Activated naive CD4-positive, alpha-beta T cell (primary cell): ENCODE measurements around the gene RPS27L.
"Not testable (repeated sequence)": the region's sequence is repeated elsewhere in the genome, so short reads cannot be mapped to it uniquely, and the experiment has no call there.

Experiments
- DNase-seq, 4 experiments: peaks; one replicate each; lab custom pipeline; 2025; lab: John Stamatoyannopoulos, UW

RPS27L gene

DNA sequence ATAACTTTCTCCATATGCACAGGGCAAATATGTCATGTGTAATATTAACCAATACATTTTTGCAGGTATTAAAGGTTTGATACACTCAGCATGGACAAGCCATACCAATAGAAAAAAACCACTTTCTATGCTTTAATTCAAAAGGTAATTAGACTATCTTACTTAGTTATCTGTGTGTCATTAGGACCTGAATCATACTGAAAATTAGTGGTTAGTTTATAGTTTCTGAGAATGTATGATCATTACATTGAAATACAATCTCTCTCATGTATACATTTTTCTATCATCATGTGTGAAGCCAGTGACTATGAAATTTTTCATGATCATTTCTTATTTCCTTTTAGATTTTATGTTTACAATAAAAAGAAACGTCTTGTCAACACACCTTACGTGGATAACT lies 16.3 kb downstream of the RPS27L start:
- DNase-seq = no peak

DNA sequence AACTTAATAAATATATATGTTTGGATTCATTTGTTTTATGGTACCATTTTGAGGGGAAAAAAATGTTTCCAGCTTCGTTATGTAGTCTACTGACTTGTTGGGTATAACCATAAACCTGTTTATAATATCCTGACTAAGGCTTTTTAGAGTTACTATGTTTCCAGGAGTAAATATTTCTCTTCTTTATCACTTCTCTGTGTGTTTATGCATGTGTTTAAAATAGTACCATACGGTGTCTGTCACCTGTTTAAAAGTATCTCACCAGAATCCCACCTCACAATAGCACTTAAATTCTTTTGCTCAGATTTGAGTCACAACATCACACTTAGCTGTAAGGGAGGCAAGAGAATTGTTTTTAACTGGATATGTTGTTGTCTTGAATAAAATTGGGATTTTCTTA lies 20.5 kb downstream of the RPS27L start:
- no peak for DNase-seq

DNA sequence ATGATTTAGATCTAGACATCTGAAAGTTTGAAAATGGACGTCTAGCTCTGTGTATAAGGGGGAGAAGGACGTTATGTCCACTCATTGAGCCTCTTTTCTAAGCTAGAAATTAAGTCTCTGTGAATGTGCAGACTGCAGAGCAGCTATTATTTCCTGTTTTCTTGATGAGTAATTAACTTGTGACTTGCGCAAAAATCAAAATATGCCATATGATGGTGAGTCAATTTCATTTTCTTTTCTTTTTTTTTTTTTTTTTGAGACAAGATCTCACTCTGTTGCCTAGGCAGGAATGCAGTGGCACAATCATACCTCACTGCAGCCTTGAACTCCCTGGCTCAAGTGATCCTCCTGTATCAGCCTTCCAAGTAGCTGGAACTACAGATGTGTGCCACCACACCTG lies 21.5 kb downstream of the RPS27L start:
- no peak for DNase-seq

DNA sequence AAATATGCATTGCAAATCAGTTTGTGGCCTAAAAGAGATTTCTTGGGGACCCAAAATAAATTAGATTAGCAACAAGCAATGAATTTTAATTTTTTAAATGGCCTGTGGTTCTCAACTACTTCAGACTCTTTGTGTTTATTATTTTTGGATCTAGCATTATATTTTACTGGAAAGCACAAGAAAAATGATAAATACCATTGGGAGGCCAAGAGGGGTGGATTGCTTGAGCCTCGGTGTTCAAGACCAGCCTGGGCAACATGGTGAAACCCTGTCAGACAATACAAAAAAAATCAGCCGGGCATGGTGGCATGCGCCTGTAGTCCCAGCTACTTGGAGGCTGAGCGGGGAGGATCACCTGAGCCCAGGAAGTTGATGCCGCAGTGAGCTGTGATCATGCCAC lies 22.0 kb downstream of the RPS27L start:
- no peak for DNase-seq

DNA sequence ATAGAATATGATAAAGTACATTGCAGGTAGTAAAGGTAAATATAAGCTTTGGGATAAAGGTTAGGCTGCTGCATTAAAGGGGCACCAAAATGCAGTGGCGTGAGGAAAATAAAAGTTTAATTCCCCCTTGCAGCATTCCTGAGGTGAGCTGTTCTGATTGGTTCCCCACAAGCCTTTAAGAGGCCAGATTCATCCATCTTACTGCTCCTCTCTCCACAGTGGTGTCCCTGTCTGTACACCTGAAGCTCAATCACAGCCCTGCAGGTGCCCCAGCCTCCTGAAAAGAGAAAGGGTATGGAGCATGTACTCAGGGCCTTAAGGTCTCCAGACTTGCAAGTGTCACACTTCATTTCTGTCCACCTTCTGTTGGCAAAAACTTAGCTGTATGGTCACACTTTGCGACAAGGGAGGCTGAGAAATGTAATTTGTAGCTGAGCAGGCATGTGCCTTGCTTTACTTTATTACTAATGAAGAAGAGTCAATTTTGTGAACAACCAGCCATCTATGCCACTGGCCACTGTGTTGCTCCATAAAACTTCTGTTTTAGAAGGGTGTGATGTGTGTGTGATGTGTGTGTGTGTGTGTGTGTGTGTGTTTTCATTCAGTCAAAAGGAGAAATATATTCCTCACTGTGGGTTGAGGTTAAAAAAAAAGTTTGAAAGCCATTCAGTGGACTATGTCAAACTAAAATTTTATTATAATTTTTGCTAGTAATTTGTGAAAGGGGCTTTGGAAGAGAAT lies 22.9 kb downstream of the RPS27L start:
- DNase-seq = no peak

DNA sequence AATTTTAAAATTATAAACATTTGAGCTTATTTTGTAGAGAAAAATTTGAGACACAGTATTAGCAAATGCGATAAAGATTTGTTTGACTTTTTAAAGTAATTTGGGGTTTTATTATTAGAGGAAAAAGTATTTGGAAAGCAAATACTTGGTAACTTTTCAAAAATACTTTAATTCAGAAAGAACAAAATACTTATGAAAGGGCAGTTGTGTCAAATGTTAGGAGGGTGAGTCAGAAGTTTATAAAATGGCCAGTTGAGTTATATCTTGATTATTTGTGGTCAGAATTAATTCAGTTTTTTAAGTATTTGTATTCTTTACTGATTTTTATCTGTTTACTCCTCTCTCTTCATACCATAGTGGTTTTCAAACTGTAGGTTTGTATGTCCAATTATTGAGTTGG lies 23.5 kb downstream of the RPS27L start:
- no peak for DNase-seq

DNA sequence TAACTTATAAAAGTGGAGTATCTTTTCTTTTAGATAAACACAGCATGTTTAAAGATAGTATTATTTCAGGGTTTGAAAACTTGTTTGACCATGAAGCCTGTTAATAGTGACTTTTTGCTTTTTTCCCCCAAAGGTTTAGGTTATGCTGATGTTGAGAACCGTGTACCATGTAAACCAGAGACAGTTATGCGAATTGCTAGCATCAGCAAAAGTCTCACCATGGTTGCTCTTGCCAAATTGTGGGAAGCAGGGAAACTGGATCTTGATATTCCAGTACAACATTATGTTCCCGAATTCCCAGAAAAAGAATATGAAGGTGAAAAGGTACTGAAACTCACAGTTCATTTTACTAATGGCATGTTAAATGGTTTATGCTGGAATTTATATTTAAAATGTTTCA lies 30.6 kb downstream of the RPS27L start:
- no peak for DNase-seq

DNA sequence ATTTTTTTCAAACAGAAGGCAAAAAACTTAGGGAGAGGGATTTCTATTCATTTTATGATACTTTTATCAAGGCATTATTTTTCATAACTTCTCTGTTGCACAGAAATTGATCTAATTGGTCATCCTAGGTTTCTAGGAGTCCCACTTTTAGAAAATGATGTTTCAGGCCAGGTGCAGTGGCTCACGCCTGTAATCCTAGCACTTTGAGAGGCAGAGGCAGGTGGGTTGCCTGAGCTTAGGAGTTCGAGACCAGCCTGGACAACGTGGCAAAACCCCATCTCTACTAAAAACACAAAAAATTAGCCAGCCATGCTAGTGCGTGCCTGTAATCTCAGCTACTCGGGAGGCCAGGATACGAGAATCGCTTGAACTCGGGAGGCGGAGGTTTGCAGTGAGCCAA lies 32.8 kb downstream of the RPS27L start:
- DNase-seq = no peak

DNA sequence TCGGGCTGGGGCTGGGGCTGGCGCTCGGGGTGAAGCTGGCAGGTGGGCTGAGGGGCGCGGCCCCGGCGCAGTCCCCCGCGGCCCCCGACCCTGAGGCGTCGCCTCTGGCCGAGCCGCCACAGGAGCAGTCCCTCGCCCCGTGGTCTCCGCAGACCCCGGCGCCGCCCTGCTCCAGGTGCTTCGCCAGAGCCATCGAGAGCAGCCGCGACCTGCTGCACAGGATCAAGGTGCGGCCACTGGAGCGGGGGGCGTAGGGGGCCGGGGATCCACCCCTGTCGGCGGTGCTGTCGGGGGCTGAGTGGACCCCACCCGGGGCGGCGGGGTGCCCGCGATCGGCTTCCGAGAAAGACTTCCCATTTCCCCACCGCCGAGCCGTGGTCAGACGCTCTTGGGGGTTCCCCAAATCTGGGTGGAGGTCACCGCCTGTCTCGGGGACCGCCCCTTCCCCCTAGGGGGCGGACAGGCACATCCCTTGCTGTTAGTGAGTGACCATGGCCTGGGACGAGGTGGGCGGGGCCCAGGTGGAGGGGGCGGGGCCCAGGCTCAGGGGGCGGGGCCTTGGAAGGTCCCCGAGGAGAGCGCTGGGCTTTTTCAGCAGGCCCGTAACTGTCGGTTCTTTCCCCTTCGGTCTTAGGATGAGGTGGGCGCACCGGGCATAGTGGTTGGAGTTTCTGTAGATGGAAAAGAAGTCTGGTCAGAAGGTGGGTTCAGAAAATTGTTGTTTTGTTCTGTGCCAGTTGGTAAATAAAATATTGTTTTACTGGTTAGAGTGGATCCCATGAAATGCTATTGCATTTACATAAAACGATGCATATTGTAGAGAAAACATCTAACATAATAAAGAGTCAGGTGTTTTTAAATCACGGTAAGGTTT lies 35.0 kb downstream of the RPS27L start:
- DNase-seq = peak; percentile 22 to 67 (median 52)

DNA sequence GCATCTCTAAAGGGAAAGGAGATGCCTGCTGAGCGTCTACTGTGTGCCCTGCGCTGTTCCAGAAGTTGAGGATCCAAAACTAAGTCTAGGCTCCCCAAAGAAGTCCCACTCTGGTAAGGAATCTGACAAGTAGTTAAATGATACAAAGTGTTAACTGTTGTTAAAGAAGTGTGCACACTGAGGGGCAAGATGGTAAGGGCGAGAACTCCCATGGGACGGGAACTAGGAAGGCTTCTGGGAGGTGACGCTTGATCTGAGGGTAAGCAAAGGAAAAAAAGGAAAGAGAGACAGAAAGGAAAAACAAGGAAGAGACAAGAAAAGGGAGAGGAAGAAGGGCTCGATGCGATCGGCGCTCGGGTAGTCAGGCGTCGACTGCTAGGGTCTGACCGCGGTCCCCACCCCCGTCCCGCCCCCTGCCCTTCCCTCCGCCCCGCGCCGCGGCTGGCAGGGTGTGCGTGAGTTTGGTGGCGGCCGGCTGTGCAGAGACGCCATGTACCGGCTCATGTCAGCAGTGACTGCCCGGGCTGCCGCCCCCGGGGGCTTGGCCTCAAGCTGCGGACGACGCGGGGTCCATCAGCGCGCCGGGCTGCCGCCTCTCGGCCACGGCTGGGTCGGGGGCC lies 35.8 kb downstream of the RPS27L start, which contains the start of gene LACTB:
TSS of gene LACTB (plus strand) at position 480 of the 620 bp plus-strand sequence. CDS start at position 491, 11 bp downstream.
- DNase-seq = peak; percentile 41 to 81 (median 65)

DNA sequence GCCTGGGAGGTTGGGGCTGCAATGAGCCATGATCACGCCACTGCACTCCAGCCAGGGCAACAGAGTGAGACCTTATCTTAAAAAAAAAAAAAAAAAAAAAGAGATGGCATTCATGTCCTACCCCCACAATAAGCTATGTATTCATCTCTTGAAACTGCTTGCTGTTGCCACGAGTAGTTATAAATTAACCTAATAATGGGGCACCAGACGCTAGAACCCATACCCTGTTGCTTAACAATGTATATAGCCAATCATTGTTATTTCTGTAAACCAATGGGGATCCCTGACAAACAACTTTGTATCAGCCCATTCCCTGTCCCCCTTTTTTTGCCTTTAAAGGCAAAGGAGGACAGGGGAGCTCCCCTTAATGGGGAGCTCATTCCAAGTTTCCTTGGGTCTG lies 38.4 kb downstream of the RPS27L start:
- DNase-seq = no peak

DNA sequence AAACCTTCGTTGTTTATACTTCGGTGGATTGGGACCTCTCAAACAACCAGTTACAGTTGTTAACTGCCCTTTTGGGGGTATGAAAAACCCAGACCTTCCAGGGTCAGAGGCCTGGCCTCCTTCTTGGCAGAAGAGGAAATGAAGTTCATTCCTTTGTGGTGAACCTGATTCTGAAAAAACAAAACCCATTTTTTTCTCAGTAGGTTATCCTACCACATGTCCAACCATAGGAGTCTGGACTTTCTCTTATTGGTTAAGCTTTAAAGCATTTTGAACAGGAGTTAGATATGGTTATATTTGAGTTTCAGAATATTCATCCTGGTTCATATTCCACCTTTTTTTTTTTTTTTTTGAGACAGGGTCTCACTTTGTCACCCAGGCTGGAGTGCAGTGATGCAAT lies 42.8 kb downstream of the RPS27L start:
- DNase-seq = no peak

DNA sequence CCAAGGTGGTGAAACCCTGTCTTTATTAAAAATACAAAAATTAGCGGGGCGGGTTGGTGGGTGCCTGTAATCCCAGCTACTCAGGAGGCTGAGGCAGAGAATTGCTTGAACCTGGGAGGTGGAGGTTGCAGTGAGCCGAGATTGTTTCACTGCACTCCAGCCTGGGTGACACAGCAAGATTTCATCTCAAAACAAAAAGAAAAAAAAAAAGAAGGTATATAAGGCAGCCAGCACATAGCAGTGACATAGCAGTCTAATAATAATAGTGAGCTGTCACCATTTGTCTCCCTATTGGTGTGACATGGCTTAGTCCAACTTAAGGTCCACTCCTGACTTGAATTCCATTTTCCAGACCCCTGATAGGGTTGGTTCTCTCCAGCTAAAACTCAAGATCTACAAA lies 44.4 kb downstream of the RPS27L start:
- DNase-seq = no peak

DNA sequence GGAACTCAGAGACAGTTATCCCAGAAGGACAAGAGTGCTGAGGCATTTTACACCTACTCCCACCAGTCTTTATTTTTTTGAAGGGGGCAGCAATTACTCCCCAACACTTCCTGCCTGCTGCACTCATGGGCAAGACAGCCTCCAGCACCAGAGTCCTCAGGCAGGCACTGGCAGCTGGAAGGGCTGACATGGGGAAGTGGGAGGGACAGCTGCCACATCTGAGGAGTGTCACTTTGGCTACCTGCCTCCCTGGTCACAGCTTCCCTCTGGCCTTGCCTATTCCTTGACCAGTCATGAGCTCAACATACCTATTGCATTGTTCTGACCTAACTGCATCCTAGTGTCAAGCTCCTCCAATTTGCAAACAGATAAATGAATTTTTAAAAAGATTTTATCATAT lies 45.8 kb downstream of the RPS27L start:
- DNase-seq = no peak

DNA sequence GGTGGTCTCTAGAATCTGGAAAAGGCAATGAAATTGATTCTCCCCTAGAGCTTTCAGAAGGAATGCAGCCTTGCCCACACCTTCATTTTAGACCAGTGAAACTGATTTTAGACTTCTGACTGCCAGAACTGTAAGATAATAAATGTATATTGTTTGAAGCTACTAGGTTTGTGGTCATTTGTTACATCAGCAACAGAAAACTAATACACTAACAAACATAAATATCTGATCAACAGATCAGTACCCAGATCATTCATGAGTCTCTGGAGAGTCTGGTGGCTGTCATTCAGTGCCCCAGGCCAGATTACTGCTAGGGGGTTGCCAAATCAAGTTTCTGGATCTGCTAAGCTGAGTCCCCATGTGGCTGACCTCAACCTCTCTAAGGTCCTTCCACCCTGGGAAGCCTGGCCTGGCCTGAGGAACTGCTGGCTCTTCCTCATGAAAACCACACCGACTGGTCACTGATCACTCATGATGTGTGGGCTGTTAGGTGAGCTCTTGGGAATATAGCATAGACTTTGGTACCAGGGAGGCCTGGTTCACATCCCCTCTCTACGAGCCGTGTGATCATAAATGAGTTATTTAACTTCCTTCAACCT lies 46.8 kb downstream of the RPS27L start:
- DNase-seq = no peak

DNA sequence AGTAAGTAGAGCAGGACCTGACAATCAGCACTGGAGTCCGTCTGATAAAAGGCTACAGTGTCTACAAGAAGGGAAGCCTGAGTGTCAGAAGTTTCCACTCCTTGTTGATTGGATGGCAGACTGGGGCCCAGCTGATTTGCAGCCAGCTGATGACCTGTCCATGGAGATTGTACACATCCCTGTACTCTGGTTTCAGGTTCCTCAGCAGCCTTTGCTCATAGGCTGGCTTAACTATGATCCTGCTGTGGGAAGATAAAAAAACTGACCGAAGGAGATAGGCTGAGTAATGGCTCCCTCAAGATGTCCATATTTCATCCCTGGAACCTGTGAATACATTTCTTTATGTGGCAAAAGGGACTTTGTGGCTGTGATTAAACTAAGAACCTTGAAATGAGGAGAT lies 47.4 kb downstream of the RPS27L start:
- no peak for DNase-seq

DNA sequence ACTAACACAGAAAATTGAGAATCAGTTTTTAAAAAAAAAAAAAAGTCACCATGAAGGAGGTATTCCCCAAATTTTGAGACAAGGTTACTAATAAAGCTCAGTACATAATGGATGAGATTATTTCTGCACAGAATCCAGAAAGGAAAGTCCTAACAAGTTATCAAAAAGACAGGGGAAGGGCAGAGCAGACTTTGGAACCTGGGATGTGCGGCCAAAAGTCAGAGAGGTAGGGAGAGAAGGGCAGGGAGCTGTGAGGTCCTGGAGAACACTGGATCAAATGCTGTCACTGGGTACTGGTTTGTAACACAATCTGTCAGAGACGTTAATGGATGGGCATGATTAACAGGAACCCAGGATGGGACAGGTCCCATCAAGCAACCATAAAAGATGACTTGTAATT lies 47.8 kb downstream of the RPS27L start:
- DNase-seq = no peak

DNA sequence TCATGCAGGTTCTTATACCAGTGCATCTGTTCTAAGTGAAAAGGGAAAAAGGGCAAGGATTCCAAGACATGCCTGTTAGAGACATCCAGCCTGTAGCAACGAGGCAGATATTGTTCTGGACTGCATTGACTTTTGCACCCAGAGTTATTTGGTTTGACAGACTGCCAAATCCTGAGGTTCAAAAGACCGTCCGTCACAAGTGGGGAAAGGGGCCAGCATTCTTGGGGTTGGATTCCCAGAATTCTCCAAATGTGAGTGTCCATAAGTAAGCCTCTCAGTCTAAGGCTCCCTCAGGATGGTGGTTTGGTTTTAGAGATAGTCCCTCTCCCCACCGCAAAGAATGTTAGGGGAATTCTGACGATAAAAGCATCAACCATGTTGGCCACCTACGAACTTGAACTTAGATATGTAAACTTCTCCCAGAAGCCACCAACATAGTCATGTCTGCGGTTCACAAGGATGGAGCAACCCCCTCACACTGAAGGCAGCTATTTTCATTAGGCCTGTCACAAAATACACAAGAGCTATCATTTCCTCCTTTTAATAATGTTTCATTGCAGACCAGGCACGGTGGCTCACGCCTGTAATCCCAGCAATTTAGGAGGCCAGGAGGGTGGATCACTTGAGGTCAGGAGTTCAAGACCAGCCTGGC lies 49.3 kb downstream of the RPS27L start:
- no peak for DNase-seq

DNA sequence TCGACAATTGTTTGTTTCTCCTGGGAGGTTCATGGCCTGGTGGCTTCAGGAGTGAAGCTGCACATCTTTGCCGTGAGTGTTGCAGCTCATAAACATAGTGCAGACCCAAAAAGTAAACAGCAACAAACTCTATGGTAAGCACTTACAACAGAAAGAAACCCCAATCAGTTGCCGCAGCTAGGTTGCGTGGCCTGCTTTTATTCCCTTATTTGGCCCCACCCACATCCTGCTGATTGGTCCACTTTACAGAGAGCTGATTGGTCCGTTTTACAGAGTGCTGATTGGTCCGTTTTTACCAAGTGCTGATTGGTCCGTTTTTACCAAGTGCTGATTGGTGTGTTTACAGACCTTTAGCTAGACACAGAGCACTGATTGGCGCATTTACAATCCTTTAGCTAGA lies 51.9 kb downstream of the RPS27L start:
- DNase-seq = not testable (repeated sequence)

DNA sequence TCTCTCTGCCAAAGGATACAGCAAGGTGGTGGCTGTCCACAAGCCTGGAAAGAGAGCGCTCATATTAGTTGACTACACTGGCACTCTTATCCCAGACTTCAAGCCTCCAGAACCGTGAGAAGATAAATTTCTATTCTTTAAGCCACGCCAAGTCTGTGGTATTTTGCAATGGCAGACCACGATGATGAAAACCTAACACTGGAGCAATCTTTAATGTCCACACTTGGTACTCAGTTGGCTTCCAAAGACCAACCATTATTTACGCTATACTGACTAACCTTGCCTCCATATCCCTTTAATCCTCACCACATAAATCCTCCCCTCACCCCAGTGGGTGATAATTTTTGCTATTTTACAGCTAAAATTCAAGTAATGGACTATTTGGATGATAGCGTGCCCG lies 52.5 kb downstream of the RPS27L start:
- DNase-seq = no peak

DNA sequence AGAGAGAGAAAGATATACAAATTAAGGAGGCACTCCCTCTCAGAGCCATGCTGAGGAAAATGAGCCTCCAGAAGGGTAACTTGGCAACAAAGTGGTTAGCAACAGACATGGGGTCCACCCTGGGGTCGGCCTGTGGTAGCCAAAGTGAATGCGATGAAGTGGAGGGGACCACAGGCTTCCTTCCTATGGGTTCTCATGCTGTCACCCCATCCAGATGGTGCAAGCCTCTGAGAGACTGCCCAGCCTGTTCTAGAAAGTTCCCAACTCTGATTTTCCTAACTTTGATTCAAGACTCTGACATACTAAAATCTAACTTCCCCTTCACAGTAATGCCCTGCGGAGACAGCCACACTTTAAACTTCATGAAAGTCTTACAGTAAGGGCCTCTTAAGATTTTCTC lies 53.9 kb downstream of the RPS27L start:
- DNase-seq = no peak

DNA sequence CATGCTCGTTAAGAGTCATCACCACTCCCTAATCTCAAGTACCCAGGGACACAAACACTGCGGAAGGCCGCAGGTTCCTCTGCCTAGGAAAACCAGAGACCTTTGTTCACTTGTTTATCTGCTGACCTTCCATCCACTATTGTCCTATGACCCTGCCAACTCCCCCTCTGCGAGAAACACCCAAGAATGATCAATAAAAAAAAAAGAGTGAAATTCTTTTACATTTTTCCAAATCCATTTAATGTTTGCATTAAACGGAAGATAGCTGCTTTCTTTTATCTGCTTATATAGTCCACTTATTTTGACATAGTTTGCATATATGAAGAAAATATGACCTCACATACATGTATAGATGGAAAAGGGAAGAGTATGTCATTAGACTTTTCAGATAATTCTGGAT lies 57.7 kb downstream of the RPS27L start:
- not testable (repeated sequence) for DNase-seq
